IMR-90 (cell line): ENCODE measurements around the gene LMAN2. TPM values are rescaled to one million over a fixed set of nuclear protein-coding genes. Genes with fewer than 3 reads are reported as not detected.

Experiments
- ATAC-seq: fragments of 200-7000 bp; cut with Tn5 transposase; 2 replicates; pipeline ENCODE4 v1.9.1; 2020; ENCODE audit warnings: low read depth, mild to moderate bottlenecking, moderate library complexity
- BruUV-seq: library from RNA; stranded (reverse); fragments of 400-500 nt; replicated peaks from 2 replicates; lab custom pipeline; 2021; lab: Mats Ljungman, UMichigan
- CTCF ChIA-PET: fragments of 300-600 bp; formaldehyde crosslinking; extraction: SDS; loops from one replicate; lab custom pipeline; 2021; ENCODE audit warnings: antibody characterized with exemption; lab: Yijun Ruan, JAX
- POLR2A ChIA-PET: fragments of 300-600 bp; sonication (Branson Sonifier 250); formaldehyde crosslinking; loops from one replicate; lab custom pipeline; 2022; ENCODE audit warnings: antibody characterized with exemption; ENCODE audit not compliant: unreplicated experiment; lab: Charles Lee
- DNase-seq: peaks from one replicate; pipeline ENCODE4 v3.0.0; 2013
- H2AFZ ChIP-seq: replicated peaks from 2 replicates; pipeline ENCODE3; 2013; ENCODE audit warnings: low read length, mild to moderate bottlenecking; ENCODE audit not compliant: poor library complexity
- H2AK5ac ChIP-seq: 2 replicates; pipeline ENCODE4 v1.6.1; 2013; ENCODE audit warnings: low read depth, low read length, inconsistent platforms
- H2AK9ac ChIP-seq: replicated peaks from 2 replicates; pipeline ENCODE3; 2013; ENCODE audit warnings: mild to moderate bottlenecking, low read depth, low read length, moderate library complexity; ENCODE audit not compliant: poor library complexity
- H2BK120ac ChIP-seq: 2 replicates; pipeline ENCODE4 v1.6.1; 2013; ENCODE audit warnings: low read depth, low read length, inconsistent platforms
- H2BK15ac ChIP-seq: 3 replicates; pipeline ENCODE4 v1.6.1; 2013; ENCODE audit warnings: low read depth, low read length, inconsistent platforms
- H2BK20ac ChIP-seq: 2 replicates; pipeline ENCODE4 v1.6.1; 2013; ENCODE audit warnings: low read depth, mild to moderate bottlenecking, inconsistent platforms, low read length, moderate library complexity
- H2BK5ac ChIP-seq: 2 replicates; pipeline ENCODE4 v1.6.1; 2013; ENCODE audit warnings: mild to moderate bottlenecking, low read depth, low read length, inconsistent platforms; ENCODE audit not compliant: poor library complexity, severe bottlenecking
- H3K14ac ChIP-seq: replicated peaks from 2 replicates; pipeline ENCODE4 v1.6.1; 2013; ENCODE audit warnings: low read depth, low read length, inconsistent platforms
- H3K18ac ChIP-seq: 2 replicates; pipeline ENCODE4 v1.6.1; 2013; ENCODE audit warnings: low read depth, low read length, control low read depth
- H3K23ac ChIP-seq: 2 replicates; pipeline ENCODE4 v1.6.1; 2013; ENCODE audit warnings: low read depth, low read length, inconsistent platforms
- H3K27ac ChIP-seq: 2 replicates; pipeline ENCODE4 v1.5.1; 2013; ENCODE audit warnings: mild to moderate bottlenecking, control low read depth, low read length; ENCODE audit not compliant: insufficient read depth
- H3K27me3 ChIP-seq: 2 replicates; pipeline ENCODE4 v1.6.1; 2013; ENCODE audit warnings: low read length; ENCODE audit not compliant: control insufficient read depth, insufficient read depth
- H3K36me3 ChIP-seq: 2 replicates; pipeline ENCODE4 v1.6.1; 2013; ENCODE audit warnings: low read length, mixed read lengths; ENCODE audit not compliant: control insufficient read depth, insufficient read depth
- H3K4ac ChIP-seq: 2 replicates; pipeline ENCODE4 v1.6.1; 2013; ENCODE audit warnings: low read depth, low read length, inconsistent platforms
- H3K4me1 ChIP-seq: 2 replicates; pipeline ENCODE4 v1.6.1; 2013; ENCODE audit warnings: low read length, mixed read lengths; ENCODE audit not compliant: control insufficient read depth, insufficient read depth
- H3K4me2 ChIP-seq: 2 replicates; pipeline ENCODE4 v1.6.1; 2013; ENCODE audit warnings: low read depth, mild to moderate bottlenecking, control low read depth, low read length, moderate library complexity
- H3K4me3 ChIP-seq: 2 replicates; pipeline ENCODE4 v1.5.1; 2013; ENCODE audit warnings: low read depth, mild to moderate bottlenecking, control low read depth, low read length, moderate library complexity; ENCODE audit not compliant: insufficient read depth
- H3K56ac ChIP-seq: 2 replicates; pipeline ENCODE4 v1.6.1; 2013; ENCODE audit warnings: low read length, inconsistent platforms; ENCODE audit not compliant: insufficient read depth; ENCODE audit errors: extremely low read depth
- H3K79me1 ChIP-seq, 2 experiments: 2 replicates each; pipeline ENCODE4 v1.6.1; 2013; ENCODE audit warnings: low read length in 2 of 2, inconsistent platforms in 1 of 2, low read depth in 1 of 2
- H3K9ac ChIP-seq: 2 replicates; pipeline ENCODE4 v1.6.1; 2013; ENCODE audit warnings: low read depth, low read length, control low read depth
- H3K9me1 ChIP-seq: 2 replicates; pipeline ENCODE4 v1.6.1; 2013; ENCODE audit warnings: low read length, inconsistent platforms; ENCODE audit not compliant: insufficient read depth
- H3K9me3 ChIP-seq: 2 replicates; pipeline ENCODE4 v1.6.1; 2013; ENCODE audit warnings: low read length; ENCODE audit not compliant: control insufficient read depth, insufficient read depth
- H4K20me1 ChIP-seq: 2 replicates; pipeline ENCODE4 v1.6.1; 2013; ENCODE audit warnings: low read length, inconsistent platforms; ENCODE audit not compliant: insufficient read depth
- H4K5ac ChIP-seq: 2 replicates; pipeline ENCODE4 v1.6.1; 2013; ENCODE audit warnings: mild to moderate bottlenecking, low read depth, low read length, control low read depth
- H4K8ac ChIP-seq, 2 experiments: 2 replicates each; pipeline ENCODE4 v1.6.1; 2013; ENCODE audit warnings: low read depth in 2 of 2, low read length in 2 of 2, control low read depth in 1 of 2, inconsistent platforms in 1 of 2
- H4K91ac ChIP-seq: 2 replicates; pipeline ENCODE4 v1.6.1; 2013; ENCODE audit warnings: low read depth, low read length, inconsistent platforms; ENCODE audit not compliant: insufficient read depth
- BHLHE40 ChIP-seq: fragments of 150-350 bp; IDR thresholded peaks from 2 replicates; pipeline ENCODE4 v1.6.1; 2016; ENCODE audit warnings: mild to moderate bottlenecking, low read depth, low read length
- CEBPB ChIP-seq: IDR thresholded peaks from 2 replicates; pipeline ENCODE4 v1.6.1; 2012; ENCODE audit warnings: low read depth, low read length, improper control_type of control experiment
- FOS ChIP-seq: fragments of 150-350 bp; IDR thresholded peaks from 2 replicates; pipeline ENCODE4 v1.6.1; 2016; ENCODE audit warnings: low read depth, low read length
- MAFK ChIP-seq: IDR thresholded peaks from 2 replicates; pipeline ENCODE4 v1.6.1; 2012; ENCODE audit warnings: low read depth, low read length, improper control_type of control experiment
- MAZ ChIP-seq: IDR thresholded peaks from 2 replicates; pipeline ENCODE4 v1.6.1; 2012; ENCODE audit warnings: low read depth, mild to moderate bottlenecking, low read length, improper control_type of control experiment, moderate library complexity, borderline replicate concordance
- MXI1 ChIP-seq: IDR thresholded peaks from 2 replicates; pipeline ENCODE4 v1.6.1; 2012; ENCODE audit warnings: low read depth, mild to moderate bottlenecking, low read length, moderate library complexity, borderline replicate concordance
- NFE2L2 ChIP-seq: fragments of 150-350 bp; IDR thresholded peaks from 2 replicates; pipeline ENCODE4 v1.6.1; 2016; ENCODE audit warnings: low read depth, mild to moderate bottlenecking, low read length
- RCOR1 ChIP-seq: IDR thresholded peaks from 2 replicates; pipeline ENCODE4 v1.6.1; 2012; ENCODE audit warnings: mild to moderate bottlenecking, low read length, improper control_type of control experiment; ENCODE audit not compliant: insufficient replicate concordance
- RFX5 ChIP-seq: IDR thresholded peaks from 2 replicates; pipeline ENCODE4 v1.8.0; 2012; ENCODE audit warnings: low read depth, mild to moderate bottlenecking, low read length, moderate library complexity
- SMC3 ChIP-seq: fragments of 150-350 bp; IDR thresholded peaks from 2 replicates; pipeline ENCODE4 v1.6.1; 2016; ENCODE audit warnings: low read depth, mild to moderate bottlenecking, antibody characterized with exemption, low read length, moderate library complexity
- WGBS, 2 experiments: methylation state at CpG; one replicate each; pipeline versions ENCODE4 v1.1.5 to v1.1.7; 2013; ENCODE audit warnings: missing lambda C conversion rate in 2 of 2; ENCODE audit not compliant: insufficient read length in 1 of 2; ENCODE audit errors: extremely low coverage in 2 of 2; 5-methylcytosine and 5-hydroxymethylcytosine counted together
- dilution Hi-C: fragments of 300-500 bp; cut with HindIII; formaldehyde crosslinking; loops from one replicate; pipeline ENCODE4 v1.14.3; 2018; ENCODE audit warnings: low sequenced_read_pairs; ENCODE audit not compliant: unreplicated experiment
- in situ Hi-C: fragments of 300-500 bp; cut with MboI; formaldehyde crosslinking; loops from 3 replicates; pipeline ENCODE4 v1.14.3; 2019; ENCODE audit warnings: low sequenced_read_pairs, inconsistent platforms, mixed read lengths
- intact Hi-C: fragments of 100-400 bp; cut with micrococcal nuclease; formaldehyde crosslinking; loops from 2 replicates; pipeline ENCODE4 v1.10.0; 2022
- polyA plus RNA-seq, 3 experiments: library from polyadenylated mRNA; depleted of rRNA; stranded (reverse); fragments of >200 nt; gene quantifications; 2 replicates each; pipeline ENCODE4 v1.2.3, GENCODE V29; 2012; ENCODE audit warnings: low replicate concordance in 1 of 3
- total RNA-seq: library from RNA; depleted of rRNA; stranded (reverse); fragments of >200 nt; gene quantifications from 2 replicates; pipeline ENCODE4 v1.2.3, GENCODE V29; 2012
- TF ChIP-seq, protein P1 (sequence below): conservative IDR thresholded peaks from 2 replicates; pipeline ENCODE4 v1.5.1; 2012; ENCODE audit warnings: mild to moderate bottlenecking, low read depth, low read length, improper control_type of control experiment

LMAN2 gene
- total and polyA plus RNA-seq, 2 of the 4 experiments (the other 2 are of a cell fraction), result 253 to 303 TPM

DNA sequence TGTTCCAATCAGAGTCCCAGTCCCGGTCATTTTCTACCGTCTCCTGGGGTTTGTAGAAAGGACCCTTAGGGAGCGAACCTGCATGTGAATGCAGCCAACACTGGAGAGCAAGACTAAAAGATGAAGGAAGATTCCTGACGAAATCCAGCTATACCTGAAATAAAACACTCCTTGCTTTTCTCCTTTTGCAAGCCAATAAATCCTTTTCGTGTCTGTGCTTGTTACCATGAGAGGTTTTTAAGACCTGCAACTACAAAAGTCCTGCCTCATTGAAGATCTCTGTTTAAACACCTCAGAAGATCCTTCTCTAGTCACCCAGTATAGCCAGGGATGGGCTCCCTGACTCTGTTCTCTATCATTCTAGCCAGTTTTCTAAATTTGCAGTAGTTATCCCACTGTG is 22.7 kb upstream of the LMAN2 start:
- DNase-seq (no peak), ATAC-seq (no peak)
- Histone ChIP-seq H2BK5ac (no peak overlapping the region), H2AK5ac (no peak overlapping the region), H2BK120ac (no peak overlapping the region), H3K9me3 (no peaks in the 10 kb centered on the region), H3K56ac (no peak overlapping the region), H2AFZ (no peak overlapping the region), H3K4me1 (peaks cover 4% of the 10 kb centered on the region; the same call in 1 of the 2 replicates), H3K14ac (no peak overlapping the region), H4K91ac (no peak overlapping the region), H3K9ac (no peak overlapping the region), H4K5ac (no peak overlapping the region), H3K27me3 (peaks cover 5% of the 10 kb centered on the region; the same call in 1 of the 2 replicates), H4K8ac (no peak overlapping the region), H2BK15ac (no peak overlapping the region), H3K36me3 (no peaks in the 10 kb centered on the region), H3K23ac (no peak overlapping the region), H3K4me3 (no peak overlapping the region), H3K9me1 (peaks cover 5% of the 10 kb centered on the region; the same call in 1 of the 2 replicates), H3K4ac (no peak overlapping the region), H3K79me1 (no peaks in the 10 kb centered on the region), H4K20me1 (no peaks in the 10 kb centered on the region; the same call in none of the 2 replicates), H3K4me2 (no peak overlapping the region), H3K18ac (no peak overlapping the region), H2BK20ac (no peak overlapping the region), H3K27ac (no peak overlapping the region), H2AK9ac (no peak overlapping the region)
- BruUV-seq, result no TSS peak
- in situ Hi-C loops, result no loop called here
- dilution Hi-C loops, result no loop called here
- WGBS, 2 experiments, result 40% methylated on average over 1 of the region's 5 CpGs; no CpG with 5 or more reads in 1 of the 2 experiments
- intact Hi-C loops, result no loop called here
- TF ChIP-seq NFE2L2 (no peak), RFX5 (no peak), FOS (no peak), BHLHE40 (no peak), SMC3 (no peak), RCOR1 (no peak), MAFK (no peak), CEBPB (no peak), MAZ (no peak), MXI1 (no peak)
- TF ChIP-seq, protein P1, sequence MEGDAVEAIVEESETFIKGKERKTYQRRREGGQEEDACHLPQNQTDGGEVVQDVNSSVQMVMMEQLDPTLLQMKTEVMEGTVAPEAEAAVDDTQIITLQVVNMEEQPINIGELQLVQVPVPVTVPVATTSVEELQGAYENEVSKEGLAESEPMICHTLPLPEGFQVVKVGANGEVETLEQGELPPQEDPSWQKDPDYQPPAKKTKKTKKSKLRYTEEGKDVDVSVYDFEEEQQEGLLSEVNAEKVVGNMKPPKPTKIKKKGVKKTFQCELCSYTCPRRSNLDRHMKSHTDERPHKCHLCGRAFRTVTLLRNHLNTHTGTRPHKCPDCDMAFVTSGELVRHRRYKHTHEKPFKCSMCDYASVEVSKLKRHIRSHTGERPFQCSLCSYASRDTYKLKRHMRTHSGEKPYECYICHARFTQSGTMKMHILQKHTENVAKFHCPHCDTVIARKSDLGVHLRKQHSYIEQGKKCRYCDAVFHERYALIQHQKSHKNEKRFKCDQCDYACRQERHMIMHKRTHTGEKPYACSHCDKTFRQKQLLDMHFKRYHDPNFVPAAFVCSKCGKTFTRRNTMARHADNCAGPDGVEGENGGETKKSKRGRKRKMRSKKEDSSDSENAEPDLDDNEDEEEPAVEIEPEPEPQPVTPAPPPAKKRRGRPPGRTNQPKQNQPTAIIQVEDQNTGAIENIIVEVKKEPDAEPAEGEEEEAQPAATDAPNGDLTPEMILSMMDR, result no peak
- CTCF ChIA-PET, result no interaction called here
- POLR2A ChIA-PET, result no interaction called here
